Measurements from ENCODE around the gene ERBB4.

- TF ChIP-seq EP300 (IDR thresholded peaks at IDR 0.05; ENCODE audit: borderline replicate concordance in 1 of 2, low read depth in 1 of 2, low read length in 1 of 2) (no peak), REST (IDR thresholded peaks at IDR 0.05; ENCODE audit: low read depth, low read length) (no peak), JUND (IDR thresholded peaks at IDR 0.05) (no peak), GABPA (IDR thresholded peaks at IDR 0.05; ENCODE audit: low read depth) (no peak)
Measured at GRCh38 chr2:211423018-211423417, 1115.6 kb downstream of the ERBB4 start.

Data from SK-N-SH (cell line).